ENCODE measurements around the gene COQ10A.

DNA sequence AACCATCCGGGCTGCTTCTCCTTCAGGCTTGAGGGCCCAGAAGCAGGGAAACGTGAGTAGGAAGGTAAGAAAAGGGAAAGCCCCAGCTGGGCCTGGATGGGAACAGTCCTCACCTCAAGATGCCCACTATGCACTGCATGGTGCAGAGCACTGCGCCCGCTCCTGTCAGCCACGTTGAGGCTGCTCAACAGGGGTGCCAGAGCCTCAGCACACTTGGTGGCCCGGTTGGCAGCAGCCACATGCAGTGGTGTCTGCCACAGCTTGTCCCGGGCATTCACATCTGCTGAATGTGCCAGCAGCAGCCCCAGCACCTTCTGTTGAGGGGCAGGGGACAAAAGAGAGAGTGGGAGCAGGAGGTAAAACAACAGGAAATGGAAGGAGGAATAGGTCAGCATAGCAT is 11.1 kb upstream of the COQ10A start:
- no peak for TF ChIP-seq EZH2 (IDR thresholded peaks at IDR 0.05; ENCODE audit: insufficient read depth, poor library complexity, severe bottlenecking)
- TF ChIP-seq EZH2phosphoT487 (IDR thresholded peaks at IDR 0.05; ENCODE audit: insufficient read depth, low read depth) = no peak
